ENCODE data around the gene GPHA2. TPM values are rescaled to one million over a fixed set of nuclear protein-coding genes. Genes with fewer than 3 reads are reported as not detected.
A peak's percentile ranks its signal among the peaks of the same experiment; 100 is the strongest.

GPHA2 gene
- total and polyA plus RNA-seq, 2 of the 13 experiments (the other 11 are each of a cell fraction or from before 2014, with no cell fraction given): 13.0 to 19.1 TPM

DNA sequence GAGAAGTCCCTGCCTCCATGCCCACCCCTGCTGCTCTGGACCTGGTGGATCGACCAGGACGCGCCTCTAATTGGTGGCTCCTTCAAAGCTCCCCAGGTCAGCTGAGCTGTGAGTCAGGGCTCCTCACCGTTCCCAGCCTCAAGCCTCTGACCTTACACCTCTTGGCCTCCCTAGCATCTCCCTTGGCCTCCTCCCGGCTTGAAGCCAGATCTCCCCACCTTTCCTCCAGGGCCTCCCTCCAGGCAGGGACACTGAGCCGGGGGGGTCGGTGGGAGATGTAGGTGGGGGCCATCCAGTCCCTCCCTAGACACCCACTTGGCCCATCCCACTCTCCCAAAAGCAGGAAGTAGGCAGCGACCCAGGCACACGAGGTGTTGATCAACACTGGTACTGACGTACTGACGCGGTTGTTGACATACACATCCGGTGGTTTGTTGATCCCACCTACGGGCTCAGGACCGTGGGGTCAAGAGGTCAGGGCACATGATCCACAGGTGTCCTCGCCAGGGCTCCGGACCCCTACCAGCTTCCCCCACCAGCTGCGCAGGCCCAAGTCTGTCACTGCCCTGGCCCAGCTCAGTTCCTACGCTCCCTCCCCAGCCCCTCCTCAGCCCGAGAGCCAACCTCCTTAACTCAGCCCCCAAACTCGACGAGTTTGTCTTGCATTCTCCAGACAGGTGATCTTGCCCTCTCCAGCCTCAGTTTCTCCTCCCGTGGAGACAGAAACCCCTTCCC is 19.5 kb downstream of the GPHA2 start (continued):
- TF ChIP-seq HMG20B (CRISPR knock-in tag; conservative IDR thresholded peaks at IDR 0.05): no peak
- no peak for TF ChIP-seq NONO (IDR thresholded peaks at IDR 0.05)
- TF ChIP-seq NONO (CRISPR knock-in tag; conservative IDR thresholded peaks at IDR 0.05): no peak; the same call in 1 of the 2 replicates
- TF ChIP-seq GFI1 (CRISPR knock-in tag; IDR thresholded peaks at IDR 0.05; ENCODE audit: borderline replicate concordance): no peak
- 0 out of 2 replicates have a peak, but pooled peaks have one; percentile 10 for TF ChIP-seq ZNF770 (CRISPR knock-in tag; IDR thresholded peaks at IDR 0.05)
- TF ChIP-seq, protein P1, sequence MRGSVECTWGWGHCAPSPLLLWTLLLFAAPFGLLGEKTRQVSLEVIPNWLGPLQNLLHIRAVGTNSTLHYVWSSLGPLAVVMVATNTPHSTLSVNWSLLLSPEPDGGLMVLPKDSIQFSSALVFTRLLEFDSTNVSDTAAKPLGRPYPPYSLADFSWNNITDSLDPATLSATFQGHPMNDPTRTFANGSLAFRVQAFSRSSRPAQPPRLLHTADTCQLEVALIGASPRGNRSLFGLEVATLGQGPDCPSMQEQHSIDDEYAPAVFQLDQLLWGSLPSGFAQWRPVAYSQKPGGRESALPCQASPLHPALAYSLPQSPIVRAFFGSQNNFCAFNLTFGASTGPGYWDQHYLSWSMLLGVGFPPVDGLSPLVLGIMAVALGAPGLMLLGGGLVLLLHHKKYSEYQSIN (CRISPR knock-in tag; IDR thresholded peaks at IDR 0.05; ENCODE audit: borderline replicate concordance): no peak
- TF ChIP-seq FOXK1 (CRISPR knock-in tag; IDR thresholded peaks at IDR 0.05; ENCODE audit: borderline replicate concordance, low read depth): peak; percentile 98
- TF ChIP-seq ZBTB38 (CRISPR knock-in tag; IDR thresholded peaks at IDR 0.05): no peak
- TF ChIP-seq BHLHE40 (IDR thresholded peaks at IDR 0.05; ENCODE audit: low read length): no peak
- TF ChIP-seq HDAC1 (CRISPR knock-in tag; IDR thresholded peaks at IDR 0.05): 0 out of 2 replicates have a peak, but pooled peaks have one; percentile 34
- no peak for TF ChIP-seq ONECUT2 (CRISPR knock-in tag; IDR thresholded peaks at IDR 0.05)
- TF ChIP-seq MBD4 (IDR thresholded peaks at IDR 0.05; ENCODE audit: borderline replicate concordance, low read length): no peak
- no peak for TF ChIP-seq JUNB (CRISPR knock-in tag; IDR thresholded peaks at IDR 0.05; ENCODE audit: borderline replicate concordance)
- TF ChIP-seq, protein P2, sequence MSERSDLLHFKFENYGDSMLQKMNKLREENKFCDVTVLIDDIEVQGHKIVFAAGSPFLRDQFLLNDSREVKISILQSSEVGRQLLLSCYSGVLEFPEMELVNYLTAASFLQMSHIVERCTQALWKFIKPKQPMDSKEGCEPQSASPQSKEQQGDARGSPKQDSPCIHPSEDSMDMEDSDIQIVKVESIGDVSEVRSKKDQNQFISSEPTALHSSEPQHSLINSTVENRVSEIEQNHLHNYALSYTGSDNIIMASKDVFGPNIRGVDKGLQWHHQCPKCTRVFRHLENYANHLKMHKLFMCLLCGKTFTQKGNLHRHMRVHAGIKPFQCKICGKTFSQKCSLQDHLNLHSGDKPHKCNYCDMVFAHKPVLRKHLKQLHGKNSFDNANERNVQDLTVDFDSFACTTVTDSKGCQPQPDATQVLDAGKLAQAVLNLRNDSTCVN (CRISPR knock-in tag; IDR thresholded peaks at IDR 0.05; ENCODE audit: borderline replicate concordance): no peak; the same call in 1 of the 2 replicates
- peak in 1 of 2 experiments; percentile 38; a peak in 1 of 4 replicates for TF ChIP-seq ATF4 (CRISPR knock-in tag; IDR thresholded peaks at IDR 0.05)
- TF ChIP-seq TRIM22 (IDR thresholded peaks at IDR 0.05): no peak
- peak; percentile 89 for TF ChIP-seq RARA (CRISPR knock-in tag; IDR thresholded peaks at IDR 0.05)
- TF ChIP-seq PATZ1 (CRISPR knock-in tag; IDR thresholded peaks at IDR 0.05): peak; percentile 85
- peak; percentile 93 for TF ChIP-seq FOXA3 (CRISPR knock-in tag; IDR thresholded peaks at IDR 0.05)

Measured in HepG2 (cell line).